ENCODE results near the gene DBF4. TPM values are rescaled to one million over a fixed set of nuclear protein-coding genes. Genes with fewer than 3 reads are reported as not detected.

Gene DBF4
- total and polyA plus RNA-seq, 2 of the 4 experiments (the other 2 are of a cell fraction) = 6.4 to 7.2 TPM

DNA sequence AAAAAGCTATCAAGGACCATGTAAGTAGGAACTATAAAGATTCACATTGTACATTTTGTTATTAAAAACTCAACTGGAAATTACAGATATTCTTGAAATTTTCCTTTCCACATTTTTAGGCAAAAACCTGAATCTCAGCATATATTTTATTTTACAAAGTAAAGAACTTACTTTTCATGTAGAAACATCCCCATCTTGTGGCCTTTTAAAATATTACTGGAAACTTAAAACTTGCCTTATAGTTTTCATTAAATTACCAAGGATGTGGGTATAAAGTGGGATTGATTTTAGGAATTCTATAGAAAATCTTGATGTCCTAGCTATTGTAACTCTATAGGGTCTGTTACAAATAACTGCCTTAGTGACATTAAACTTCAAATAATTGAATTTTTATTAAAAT lies 10.6 kb downstream of the DBF4 start:
- no peak overlapping the region for H2AK5ac ChIP-seq (ENCODE audit: low read depth, low read length)
- no peak overlapping the region for H3K14ac ChIP-seq (replicated peaks; ENCODE audit: low read depth, low read length)
- H3K23ac ChIP-seq (ENCODE audit: low read depth, low read length) = no peak overlapping the region
- H3K18ac ChIP-seq (ENCODE audit: low read depth, low read length) = no peak overlapping the region
- no peak overlapping the region for H3K4ac ChIP-seq (ENCODE audit: low read depth, low read length)
- no peak overlapping the region for H4K5ac ChIP-seq (ENCODE audit: low read depth, low read length)
- no peak overlapping the region for H3K27ac ChIP-seq (ENCODE audit: insufficient read depth, low read length)
- intact Hi-C loops (cut with micrococcal nuclease) (loop anchor here (1.0 to 10.0 kb wide), 6 partner anchors 90 to 952 kb away; partner anchors contain the start of gene RUNDC3B), dilution Hi-C loops (cut with HindIII; ENCODE audit: low sequenced_read_pairs, unreplicated experiment) (no loop called here), in situ Hi-C loops (cut with MboI; ENCODE audit: low sequenced_read_pairs) (loop anchor here (10.0 kb wide), 1 partner anchor 382 kb away; no protein-coding TSS in a partner anchor)
- no peak overlapping the region for H3K56ac ChIP-seq (ENCODE audit: extremely low read depth, insufficient read depth, low read length)
- POLR2A ChIA-PET (ENCODE audit: unreplicated experiment) = no interaction called here
- peaks cover 4 to 5% of the 10 kb centered on the region in 2 experiments; a peak in 3 of 4 replicates for H3K79me1 ChIP-seq (ENCODE audit: low read depth in 1 of 2, low read length in 2 of 2)
- no peaks in the 10 kb centered on the region for H3K9me3 ChIP-seq (ENCODE audit: control insufficient read depth, insufficient read depth, low read length)
- H4K20me1 ChIP-seq (ENCODE audit: insufficient read depth, low read length) = no peaks in the 10 kb centered on the region
- DNase-seq (peak; percentile 56), ATAC-seq (ENCODE audit: low read depth) (no peak; the same call in 1 of the 2 replicates)
- H3K4me3 ChIP-seq (ENCODE audit: insufficient read depth, low read depth, low read length) = no peak overlapping the region
- H2BK5ac ChIP-seq (ENCODE audit: low read depth, low read length, poor library complexity, severe bottlenecking) = no peak overlapping the region
- no peak overlapping the region for H2AK9ac ChIP-seq (replicated peaks; ENCODE audit: low read depth, low read length, poor library complexity)
- no peak overlapping the region for H4K8ac ChIP-seq (ENCODE audit: low read depth in 2 of 2, low read length in 2 of 2)
- H3K9me1 ChIP-seq (ENCODE audit: insufficient read depth, low read length) = no peaks in the 10 kb centered on the region
- no peaks in the 10 kb centered on the region for H3K4me1 ChIP-seq (ENCODE audit: control insufficient read depth, insufficient read depth, low read length)
- CTCF ChIA-PET = interaction anchor here (0.6 to 1.4 kb wide), 4 partner anchors 90 to 471 kb away, joined by 3 to 5 read pairs (median 4); no protein-coding TSS in a partner anchor
- H2BK20ac ChIP-seq (ENCODE audit: low read depth, low read length) = no peak overlapping the region
- no peak overlapping the region for H2BK120ac ChIP-seq (ENCODE audit: low read depth, low read length)
- 0 out of 2 replicates have a peak, but pooled peaks cover 2% of the 10 kb centered on the region for H3K36me3 ChIP-seq (ENCODE audit: control insufficient read depth, insufficient read depth, low read length)
- no peak overlapping the region for H2AFZ ChIP-seq (replicated peaks; ENCODE audit: low read length, poor library complexity)
- H3K27me3 ChIP-seq (ENCODE audit: control insufficient read depth, insufficient read depth, low read length) = no peaks in the 10 kb centered on the region
- H3K9ac ChIP-seq (ENCODE audit: low read depth, low read length) = no peak overlapping the region
- BruUV-seq (replicated peaks) = no TSS peak
- no peak overlapping the region for H3K4me2 ChIP-seq (ENCODE audit: low read depth, low read length)
- H4K91ac ChIP-seq (ENCODE audit: insufficient read depth, low read depth, low read length) = no peak overlapping the region
- TF ChIP-seq RAD21 (IDR thresholded peaks at IDR 0.05; ENCODE audit: low read length) = peak; percentile 65
- TF ChIP-seq, protein P1, sequence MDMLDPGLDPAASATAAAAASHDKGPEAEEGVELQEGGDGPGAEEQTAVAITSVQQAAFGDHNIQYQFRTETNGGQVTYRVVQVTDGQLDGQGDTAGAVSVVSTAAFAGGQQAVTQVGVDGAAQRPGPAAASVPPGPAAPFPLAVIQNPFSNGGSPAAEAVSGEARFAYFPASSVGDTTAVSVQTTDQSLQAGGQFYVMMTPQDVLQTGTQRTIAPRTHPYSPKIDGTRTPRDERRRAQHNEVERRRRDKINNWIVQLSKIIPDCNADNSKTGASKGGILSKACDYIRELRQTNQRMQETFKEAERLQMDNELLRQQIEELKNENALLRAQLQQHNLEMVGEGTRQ (IDR thresholded peaks at IDR 0.05; ENCODE audit: low read depth, low read length) = no peak
- peak; percentile 59 for TF ChIP-seq CTCF (conservative IDR thresholded peaks at IDR 0.05; ENCODE audit: low read depth, low read length)
- peak; percentile 57 for TF ChIP-seq SMC3 (IDR thresholded peaks at IDR 0.05; ENCODE audit: low read depth, low read length)
- H2BK15ac ChIP-seq (ENCODE audit: low read depth, low read length) = no peak overlapping the region

Measured in IMR-90 (cell line).